HG02798 (cell line): ENCODE results near the gene HORMAD2.
A peak's percentile ranks its signal among the peaks of the same experiment; 100 is the strongest.

Source experiments
- ATAC-seq: cut with Tn5 transposase; IDR thresholded peaks from one replicate; pipeline ENCODE4 v1.9.1; 2021; ENCODE audit warnings: mild to moderate bottlenecking; ENCODE audit not compliant: unreplicated experiment, poor library complexity

The HORMAD2 gene, protein sequence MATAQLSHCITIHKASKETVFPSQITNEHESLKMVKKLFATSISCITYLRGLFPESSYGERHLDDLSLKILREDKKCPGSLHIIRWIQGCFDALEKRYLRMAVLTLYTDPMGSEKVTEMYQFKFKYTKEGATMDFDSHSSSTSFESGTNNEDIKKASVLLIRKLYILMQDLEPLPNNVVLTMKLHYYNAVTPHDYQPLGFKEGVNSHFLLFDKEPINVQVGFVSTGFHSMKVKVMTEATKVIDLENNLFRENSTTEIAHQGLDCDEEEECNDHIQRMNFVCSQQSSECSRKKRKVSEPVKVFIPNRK

GRCh38 chr22:30079952-30080533, at the start of gene HORMAD2:
Gene HORMAD2, plus strand, starts transcription at chr22:30080464. Its CDS starts 13,489 bp downstream, at chr22:30093953.
- peak; percentile 65 for ATAC-seq

- ATAC-seq: no peak
Measured at GRCh38 chr22:30031328-30031727, 48.9 kb upstream of the HORMAD2 start.

DNA sequence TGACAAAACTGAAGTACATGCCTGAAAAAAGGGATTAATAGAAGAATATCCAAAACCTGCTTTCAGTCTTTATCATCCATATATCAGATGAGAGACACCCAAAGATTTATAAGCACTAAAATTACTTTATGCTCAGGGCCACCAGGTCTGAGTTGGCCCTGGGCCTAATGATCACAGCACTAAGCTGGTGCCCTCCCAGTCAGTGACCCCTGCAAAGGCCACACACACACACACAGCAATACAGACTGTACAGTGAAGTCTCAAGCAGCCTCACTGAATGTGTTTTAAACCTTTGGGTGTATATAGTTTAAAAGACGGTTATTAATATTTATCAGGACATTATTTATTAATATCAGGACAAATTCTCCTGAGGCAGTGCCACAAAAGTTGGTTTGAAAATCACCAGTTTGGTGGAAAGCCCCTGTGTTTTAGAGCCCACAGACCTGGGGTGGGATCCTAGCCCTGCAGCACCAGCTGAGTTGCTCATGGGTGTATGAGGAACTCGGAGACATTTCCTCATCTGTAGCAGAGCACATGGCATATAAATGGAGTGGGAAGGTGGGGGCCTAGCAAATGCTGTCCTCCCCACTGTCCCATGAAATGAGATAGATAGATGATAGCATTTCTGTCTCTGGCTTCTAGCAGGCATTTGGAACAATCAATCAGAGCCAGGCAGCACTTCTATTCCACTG, 48.4 kb upstream of the HORMAD2 start:
- ATAC-seq: no peak

- no peak for ATAC-seq
Measured at GRCh38 chr22:30033137-30033536, 47.1 kb upstream of the HORMAD2 start.

DNA sequence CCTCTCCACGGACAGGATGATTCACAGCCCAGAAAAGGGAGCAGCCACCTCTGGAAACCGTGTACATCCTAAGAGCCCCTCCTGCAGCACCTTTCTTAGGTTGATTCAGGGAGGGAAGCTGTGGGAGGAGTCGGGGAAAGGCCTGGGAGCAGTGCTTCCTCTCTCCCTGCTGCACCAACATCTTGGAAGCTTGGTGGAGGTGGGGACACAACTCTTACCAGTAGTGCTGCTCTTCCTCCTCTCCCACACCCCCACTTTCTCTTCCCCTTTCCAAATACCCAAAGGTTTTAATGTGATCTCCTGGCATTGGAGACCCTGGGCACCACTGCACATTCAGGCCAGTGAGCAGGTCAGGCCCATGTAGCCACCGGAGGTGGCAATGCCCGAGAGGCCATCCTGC, 46.4 kb upstream of the HORMAD2 start:
- ATAC-seq: no peak

GRCh38 chr22:30036656-30037055, 43.6 kb upstream of the HORMAD2 start:
- ATAC-seq: no peak

GRCh38 chr22:30038219-30038618, 42.0 kb upstream of the HORMAD2 start:
- no peak for ATAC-seq

GRCh38 chr22:30040499-30041260, 39.6 kb upstream of the HORMAD2 start:
- no peak for ATAC-seq

GRCh38 chr22:30041475-30041874, 38.8 kb upstream of the HORMAD2 start:
- ATAC-seq: no peak

DNA sequence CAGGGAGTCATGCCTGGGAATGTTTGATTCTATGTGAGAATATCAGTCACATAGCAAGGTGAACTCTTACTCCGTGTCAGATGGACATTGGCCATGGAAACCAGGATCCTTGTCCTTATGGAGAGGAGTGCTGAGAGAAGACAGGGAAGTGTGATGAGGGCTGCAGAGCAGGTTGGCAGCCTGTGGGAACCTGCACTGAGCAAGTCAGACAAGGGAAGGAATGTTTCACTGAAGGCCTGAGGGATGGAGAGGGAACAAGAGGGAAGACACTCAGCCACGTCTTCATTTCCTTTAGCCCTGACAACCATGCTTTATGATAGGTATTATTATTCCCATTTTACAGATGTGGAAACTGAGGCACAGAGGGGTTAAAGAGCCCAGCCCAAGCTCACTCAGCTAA, 38.4 kb upstream of the HORMAD2 start:
- ATAC-seq: no peak

DNA sequence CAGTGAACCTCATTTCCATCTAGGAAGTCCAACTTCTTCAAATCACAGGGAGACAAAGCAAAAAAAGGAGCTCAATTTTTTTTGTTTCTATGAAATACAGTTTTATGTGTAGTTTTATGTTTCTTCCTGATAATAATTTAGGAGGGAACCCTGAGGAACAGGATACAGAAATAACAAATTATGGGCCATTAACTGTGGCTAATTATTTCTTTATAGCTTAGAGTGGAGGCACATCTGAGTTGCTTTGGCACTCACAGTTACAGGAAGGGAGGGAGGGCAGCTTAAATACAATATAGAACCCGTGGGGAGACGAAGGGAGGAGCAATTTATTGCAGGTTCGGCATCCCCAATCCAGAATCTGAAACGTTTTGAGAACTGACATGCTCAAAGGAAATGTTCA, 37.1 kb upstream of the HORMAD2 start:
- ATAC-seq: no peak

DNA sequence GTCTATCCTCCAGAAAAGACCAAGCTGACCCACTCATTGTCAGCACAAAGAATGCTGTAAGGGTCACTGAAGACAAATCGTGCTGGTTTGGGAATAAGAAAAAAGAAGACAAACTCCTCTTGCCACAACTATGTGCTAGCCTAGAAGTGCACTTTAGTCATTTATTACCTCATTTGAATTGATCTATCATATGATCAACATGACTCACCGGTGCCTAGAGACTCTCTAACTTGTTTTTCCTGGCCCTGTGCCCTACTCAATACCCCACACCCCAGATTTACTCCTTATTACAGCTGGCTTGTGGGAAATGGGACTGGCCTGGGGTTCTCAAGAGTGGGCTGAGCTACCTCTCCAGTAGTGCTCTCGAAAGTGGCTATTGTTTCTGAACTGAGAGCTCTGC, 35.9 kb upstream of the HORMAD2 start:
- ATAC-seq: no peak

- no peak for ATAC-seq
Measured at GRCh38 chr22:30044881-30045493, 35.3 kb upstream of the HORMAD2 start.

DNA sequence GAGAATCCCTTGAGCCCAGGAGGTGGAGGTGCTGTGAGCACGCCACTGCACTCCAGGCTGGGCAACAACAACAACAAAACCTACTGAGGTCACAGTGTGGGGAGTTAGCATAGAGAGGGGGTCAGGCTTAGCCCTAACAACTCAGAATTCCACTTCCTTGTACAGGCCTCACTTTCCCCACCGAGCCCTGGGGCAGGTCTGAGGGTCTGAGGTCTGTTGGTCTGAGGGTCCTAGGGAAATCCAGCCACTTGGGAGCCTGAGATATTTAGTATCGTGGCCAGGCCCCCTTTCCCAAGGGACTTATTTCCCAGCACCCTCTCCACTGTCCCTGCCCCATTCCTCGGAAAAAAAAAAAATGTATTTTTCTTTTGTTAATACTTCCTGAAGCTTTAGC, 34.8 kb upstream of the HORMAD2 start:
- ATAC-seq: no peak

- ATAC-seq: no peak
Measured at GRCh38 chr22:30045901-30046715, 34.2 kb upstream of the HORMAD2 start.

- no peak for ATAC-seq
Measured at GRCh38 chr22:30046716-30047363, 33.4 kb upstream of the HORMAD2 start.

- ATAC-seq: no peak
Measured at GRCh38 chr22:30047364-30047738, 32.9 kb upstream of the HORMAD2 start.

- ATAC-seq: no peak
Measured at GRCh38 chr22:30048681-30049080, 31.6 kb upstream of the HORMAD2 start.

- no peak for ATAC-seq
Measured at GRCh38 chr22:30054067-30054763, 26.0 kb upstream of the HORMAD2 start.
